ENCODE data around the gene TUBGCP2. TPM values are rescaled to one million over a fixed set of nuclear protein-coding genes. Genes with fewer than 3 reads are reported as not detected.

TUBGCP2 gene
- polyA plus RNA-seq, 1 donor (not counting 4 experiments of a cell fraction or from before 2014, with no cell fraction given): 55.8 TPM

DNA sequence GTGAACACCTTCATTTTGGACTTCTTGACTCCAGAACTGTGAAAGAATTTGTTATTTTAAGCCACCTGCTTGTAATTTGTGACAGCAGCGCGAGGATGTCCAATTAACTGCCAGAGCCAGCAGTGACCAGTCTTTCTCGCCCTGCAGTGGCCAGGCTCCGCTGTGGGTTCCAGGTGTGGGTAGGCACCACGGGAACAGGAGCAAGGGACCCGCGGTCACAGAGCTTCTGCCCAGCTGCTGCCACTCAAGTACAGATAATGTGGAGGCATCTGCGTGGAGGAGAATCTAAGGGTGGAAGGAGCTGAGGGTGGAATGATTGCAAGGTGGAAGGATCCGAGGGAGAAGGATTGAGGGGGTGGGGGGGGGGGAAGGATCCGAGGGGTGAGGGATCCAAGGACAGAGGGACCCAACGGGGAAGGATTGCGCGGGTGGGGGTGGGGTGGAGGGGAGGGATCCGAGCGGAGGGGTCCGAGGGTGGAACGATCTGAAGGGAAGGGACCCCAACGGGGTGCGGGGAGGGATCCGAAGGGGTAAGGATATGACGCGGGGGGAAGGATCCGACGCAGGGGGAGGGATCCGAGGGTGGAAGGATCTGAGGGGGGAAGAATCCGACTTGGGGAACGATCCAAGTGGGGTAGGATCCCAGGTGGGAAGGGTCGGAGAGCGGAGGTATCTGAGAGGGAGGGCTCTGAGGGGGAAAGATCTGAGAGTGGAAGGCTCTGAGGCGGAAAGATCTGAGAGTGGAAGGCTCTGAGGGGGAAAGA, 24.4 kb upstream of the TUBGCP2 start:
- Histone ChIP-seq H3K27me3 (ENCODE audit: control insufficient read depth, extremely low read depth, insufficient read depth, low read length) (peaks cover 67% of the 10 kb centered on the region), H3K4me2 (ENCODE audit: control insufficient read depth, extremely low read depth, insufficient read depth, low read depth, low read length) (no peak overlapping the region), H3K9ac (ENCODE audit: control insufficient read depth, extremely low read depth, insufficient read depth, low read length) (no peak overlapping the region), H3K9me3 (ENCODE audit: control insufficient read depth, low read depth, low read length) (no peaks in the 10 kb centered on the region), H2AFZ (ENCODE audit: control insufficient read depth, low read length) (no peak overlapping the region), H3K4me3 (ENCODE audit: control insufficient read depth in 2 of 3, extremely low read depth in 1 of 3, insufficient read depth in 2 of 3, low read depth in 1 of 3, low read length in 3 of 3) (no peak overlapping the region), H3K9me1 (ENCODE audit: control insufficient read depth, extremely low read depth, insufficient read depth, low read length) (no peaks in the 10 kb centered on the region), H3K36me3 (ENCODE audit: control insufficient read depth in 2 of 2, extremely low read depth in 1 of 2, insufficient read depth in 2 of 2, low read length in 2 of 2) (no peaks in the 10 kb centered on the region), H3K27ac (ENCODE audit: control insufficient read depth, insufficient read depth, low read length) (no peak overlapping the region), H3K79me2 (ENCODE audit: control insufficient read depth, insufficient read depth, low read length) (no peaks in the 10 kb centered on the region), H4K20me1 (ENCODE audit: control insufficient read depth, extremely low read depth, insufficient read depth, low read length) (no peaks in the 10 kb centered on the region), H3K4me1 (ENCODE audit: control insufficient read depth, extremely low read depth, insufficient read depth, low read length) (peaks cover 6% of the 10 kb centered on the region)
- FAIRE-seq (no peak), DNase-seq (ENCODE audit: low read depth, low spot score) (no peak)
- TF ChIP-seq EZH2 (IDR thresholded peaks at IDR 0.05; ENCODE audit: low read length): no peak
- TF ChIP-seq, protein P1, sequence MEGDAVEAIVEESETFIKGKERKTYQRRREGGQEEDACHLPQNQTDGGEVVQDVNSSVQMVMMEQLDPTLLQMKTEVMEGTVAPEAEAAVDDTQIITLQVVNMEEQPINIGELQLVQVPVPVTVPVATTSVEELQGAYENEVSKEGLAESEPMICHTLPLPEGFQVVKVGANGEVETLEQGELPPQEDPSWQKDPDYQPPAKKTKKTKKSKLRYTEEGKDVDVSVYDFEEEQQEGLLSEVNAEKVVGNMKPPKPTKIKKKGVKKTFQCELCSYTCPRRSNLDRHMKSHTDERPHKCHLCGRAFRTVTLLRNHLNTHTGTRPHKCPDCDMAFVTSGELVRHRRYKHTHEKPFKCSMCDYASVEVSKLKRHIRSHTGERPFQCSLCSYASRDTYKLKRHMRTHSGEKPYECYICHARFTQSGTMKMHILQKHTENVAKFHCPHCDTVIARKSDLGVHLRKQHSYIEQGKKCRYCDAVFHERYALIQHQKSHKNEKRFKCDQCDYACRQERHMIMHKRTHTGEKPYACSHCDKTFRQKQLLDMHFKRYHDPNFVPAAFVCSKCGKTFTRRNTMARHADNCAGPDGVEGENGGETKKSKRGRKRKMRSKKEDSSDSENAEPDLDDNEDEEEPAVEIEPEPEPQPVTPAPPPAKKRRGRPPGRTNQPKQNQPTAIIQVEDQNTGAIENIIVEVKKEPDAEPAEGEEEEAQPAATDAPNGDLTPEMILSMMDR (optimal IDR thresholded peaks at IDR 0.05 in 1 of 3, IDR thresholded peaks at IDR 0.05 in 1 of 3, conservative IDR thresholded peaks at IDR 0.05 in 1 of 3; ENCODE audit: extremely low read depth in 1 of 3, insufficient read depth in 2 of 3, low read length in 3 of 3): no peak
- dilution Hi-C loops (cut with MboI; ENCODE audit: extremely low pct_ligation_motif_present, low sequenced_read_pairs): no loop called here

DNA sequence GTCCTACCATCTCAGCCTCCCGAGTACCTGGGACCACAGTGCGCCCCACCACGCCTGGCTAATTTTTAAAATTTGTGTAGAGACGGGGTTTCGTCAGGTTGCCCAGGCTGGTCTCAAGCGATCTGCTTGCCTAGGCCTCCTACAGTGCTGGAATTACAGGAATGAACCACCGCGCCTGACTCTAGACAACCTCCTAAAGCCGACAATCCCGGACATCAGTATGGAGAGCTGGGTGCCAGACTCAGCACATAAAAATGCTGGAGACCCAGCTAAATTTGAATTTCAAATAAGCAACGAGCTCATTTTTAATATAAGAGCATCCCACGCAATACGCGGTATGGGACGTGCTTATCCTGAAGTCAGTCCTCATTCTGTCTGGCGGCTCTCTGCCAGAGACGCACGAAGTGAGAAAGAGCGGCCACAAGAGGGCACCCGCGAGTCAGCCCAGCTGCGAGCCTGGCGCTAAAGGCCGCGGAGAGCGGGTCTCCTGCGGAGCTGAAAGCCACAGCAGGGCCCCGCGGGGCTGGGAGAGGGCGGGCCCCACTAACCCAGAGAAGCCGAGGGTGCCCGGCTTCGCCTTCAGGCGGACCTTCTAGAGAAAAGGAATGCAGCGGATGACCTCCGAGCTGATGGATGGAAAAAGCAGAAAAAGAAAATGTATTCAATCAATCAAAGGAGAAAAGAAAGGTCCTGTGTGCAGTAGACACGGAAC, 21.0 kb upstream of the TUBGCP2 start:
- Histone ChIP-seq H3K9ac (ENCODE audit: control insufficient read depth, extremely low read depth, insufficient read depth, low read length) (peak overlapping the region; percentile 22), H3K79me2 (ENCODE audit: control insufficient read depth, insufficient read depth, low read length) (no peaks in the 10 kb centered on the region), H3K36me3 (ENCODE audit: control insufficient read depth in 2 of 2, extremely low read depth in 1 of 2, insufficient read depth in 2 of 2, low read length in 2 of 2) (no peaks in the 10 kb centered on the region), H3K27me3 (ENCODE audit: control insufficient read depth, extremely low read depth, insufficient read depth, low read length) (peaks cover 68% of the 10 kb centered on the region), H3K27ac (ENCODE audit: control insufficient read depth, insufficient read depth, low read length) (no peak overlapping the region), H3K9me1 (ENCODE audit: control insufficient read depth, extremely low read depth, insufficient read depth, low read length) (no peaks in the 10 kb centered on the region), H3K9me3 (ENCODE audit: control insufficient read depth, low read depth, low read length) (no peaks in the 10 kb centered on the region), H3K4me3 (ENCODE audit: control insufficient read depth in 2 of 3, extremely low read depth in 1 of 3, insufficient read depth in 2 of 3, low read depth in 1 of 3, low read length in 3 of 3) (peak overlapping the region in 2 of 3 experiments; percentile 49 to 62), H4K20me1 (ENCODE audit: control insufficient read depth, extremely low read depth, insufficient read depth, low read length) (no peaks in the 10 kb centered on the region), H3K4me2 (ENCODE audit: control insufficient read depth, extremely low read depth, insufficient read depth, low read depth, low read length) (peak overlapping the region; percentile 83), H2AFZ (ENCODE audit: control insufficient read depth, low read length) (peak overlapping the region; percentile 46), H3K4me1 (ENCODE audit: control insufficient read depth, extremely low read depth, insufficient read depth, low read length) (peaks cover 8% of the 10 kb centered on the region)
- no peak for TF ChIP-seq EZH2 (IDR thresholded peaks at IDR 0.05; ENCODE audit: low read length)
- TF ChIP-seq, protein P1 (optimal IDR thresholded peaks at IDR 0.05 in 1 of 3, IDR thresholded peaks at IDR 0.05 in 1 of 3, conservative IDR thresholded peaks at IDR 0.05 in 1 of 3; ENCODE audit: extremely low read depth in 1 of 3, insufficient read depth in 2 of 3, low read length in 3 of 3): peak; percentile 81 to 95 (median 85)
- dilution Hi-C loops (cut with MboI; ENCODE audit: extremely low pct_ligation_motif_present, low sequenced_read_pairs): no loop called here
- FAIRE-seq (peak; percentile 36), DNase-seq (ENCODE audit: low read depth, low spot score) (peak; percentile 36)

Measured in keratinocyte (primary cell).